ENCODE data around the gene EMP3. TPM values are rescaled to one million over a fixed set of nuclear protein-coding genes. Genes with fewer than 3 reads are reported as not detected.

EMP3 gene
- total and polyA plus RNA-seq, 2 of the 13 experiments (the other 11 are each of a cell fraction or from before 2014, with no cell fraction given), result 2.2 to 7.8 TPM

DNA sequence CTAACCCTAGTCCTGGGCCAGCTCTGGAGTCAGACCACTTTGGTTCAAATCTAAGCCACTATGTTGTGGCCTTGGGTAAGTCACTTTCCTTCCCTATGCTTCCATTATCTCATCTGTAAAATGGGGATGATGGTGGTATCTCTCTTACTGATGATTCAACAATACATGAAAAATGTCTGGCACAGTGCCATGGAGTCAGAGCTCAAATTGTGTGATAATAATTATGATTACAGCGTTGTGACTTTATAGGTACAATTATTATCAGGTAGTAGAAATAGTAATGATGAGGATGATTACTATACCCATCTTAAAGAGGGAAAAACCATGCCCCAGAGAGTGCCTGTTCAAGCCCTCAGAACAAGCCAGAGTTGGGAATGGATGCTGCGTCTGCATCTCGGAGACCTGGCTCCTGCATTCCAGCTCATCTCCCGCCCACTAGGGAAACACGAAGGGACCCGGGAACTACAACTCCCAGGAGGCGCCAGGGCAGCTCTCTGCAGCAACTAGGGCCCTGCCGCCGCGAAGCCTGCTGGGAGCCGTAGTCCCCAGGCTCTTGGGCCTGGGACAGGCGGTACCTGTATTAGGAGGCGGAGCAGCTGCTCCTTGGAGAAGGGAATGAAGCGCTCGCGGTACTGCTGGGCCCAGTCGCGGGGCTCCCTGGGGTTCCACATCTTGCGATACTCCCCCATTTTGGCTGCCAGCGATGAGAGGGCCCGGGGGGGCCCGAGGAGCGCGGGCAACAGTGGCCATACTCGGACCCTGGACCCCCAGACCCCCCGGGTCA, 37.6 kb downstream of the EMP3 start (continued):
- no peak for TF ChIP-seq SIN3A (IDR thresholded peaks at IDR 0.05; ENCODE audit: borderline replicate concordance, low read depth, low read length)
- TF ChIP-seq FOXO1 (CRISPR knock-in tag; IDR thresholded peaks at IDR 0.05), result no peak
- TF ChIP-seq YY1 (IDR thresholded peaks at IDR 0.05; ENCODE audit: insufficient read depth, insufficient replicate concordance, low read depth, low read length), result peak; percentile 67
- no peak for TF ChIP-seq POLR2AphosphoS2 (IDR thresholded peaks at IDR 0.05; ENCODE audit: low read depth, low read length)
- TF ChIP-seq, protein P1, sequence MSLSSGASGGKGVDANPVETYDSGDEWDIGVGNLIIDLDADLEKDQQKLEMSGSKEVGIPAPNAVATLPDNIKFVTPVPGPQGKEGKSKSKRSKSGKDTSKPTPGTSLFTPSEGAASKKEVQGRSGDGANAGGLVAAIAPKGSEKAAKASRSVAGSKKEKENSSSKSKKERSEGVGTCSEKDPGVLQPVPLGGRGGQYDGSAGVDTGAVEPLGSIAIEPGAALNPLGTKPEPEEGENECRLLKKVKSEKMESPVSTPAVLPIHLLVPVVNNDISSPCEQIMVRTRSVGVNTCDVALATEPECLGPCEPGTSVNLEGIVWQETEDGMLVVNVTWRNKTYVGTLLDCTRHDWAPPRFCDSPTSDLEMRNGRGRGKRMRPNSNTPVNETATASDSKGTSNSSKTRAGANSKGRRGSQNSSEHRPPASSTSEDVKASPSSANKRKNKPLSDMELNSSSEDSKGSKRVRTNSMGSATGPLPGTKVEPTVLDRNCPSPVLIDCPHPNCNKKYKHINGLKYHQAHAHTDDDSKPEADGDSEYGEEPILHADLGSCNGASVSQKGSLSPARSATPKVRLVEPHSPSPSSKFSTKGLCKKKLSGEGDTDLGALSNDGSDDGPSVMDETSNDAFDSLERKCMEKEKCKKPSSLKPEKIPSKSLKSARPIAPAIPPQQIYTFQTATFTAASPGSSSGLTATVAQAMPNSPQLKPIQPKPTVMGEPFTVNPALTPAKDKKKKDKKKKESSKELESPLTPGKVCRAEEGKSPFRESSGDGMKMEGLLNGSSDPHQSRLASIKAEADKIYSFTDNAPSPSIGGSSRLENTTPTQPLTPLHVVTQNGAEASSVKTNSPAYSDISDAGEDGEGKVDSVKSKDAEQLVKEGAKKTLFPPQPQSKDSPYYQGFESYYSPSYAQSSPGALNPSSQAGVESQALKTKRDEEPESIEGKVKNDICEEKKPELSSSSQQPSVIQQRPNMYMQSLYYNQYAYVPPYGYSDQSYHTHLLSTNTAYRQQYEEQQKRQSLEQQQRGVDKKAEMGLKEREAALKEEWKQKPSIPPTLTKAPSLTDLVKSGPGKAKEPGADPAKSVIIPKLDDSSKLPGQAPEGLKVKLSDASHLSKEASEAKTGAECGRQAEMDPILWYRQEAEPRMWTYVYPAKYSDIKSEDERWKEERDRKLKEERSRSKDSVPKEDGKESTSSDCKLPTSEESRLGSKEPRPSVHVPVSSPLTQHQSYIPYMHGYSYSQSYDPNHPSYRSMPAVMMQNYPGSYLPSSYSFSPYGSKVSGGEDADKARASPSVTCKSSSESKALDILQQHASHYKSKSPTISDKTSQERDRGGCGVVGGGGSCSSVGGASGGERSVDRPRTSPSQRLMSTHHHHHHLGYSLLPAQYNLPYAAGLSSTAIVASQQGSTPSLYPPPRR (CRISPR knock-in tag; IDR thresholded peaks at IDR 0.05; ENCODE audit: borderline replicate concordance), result no peak
- TF ChIP-seq, protein P2, sequence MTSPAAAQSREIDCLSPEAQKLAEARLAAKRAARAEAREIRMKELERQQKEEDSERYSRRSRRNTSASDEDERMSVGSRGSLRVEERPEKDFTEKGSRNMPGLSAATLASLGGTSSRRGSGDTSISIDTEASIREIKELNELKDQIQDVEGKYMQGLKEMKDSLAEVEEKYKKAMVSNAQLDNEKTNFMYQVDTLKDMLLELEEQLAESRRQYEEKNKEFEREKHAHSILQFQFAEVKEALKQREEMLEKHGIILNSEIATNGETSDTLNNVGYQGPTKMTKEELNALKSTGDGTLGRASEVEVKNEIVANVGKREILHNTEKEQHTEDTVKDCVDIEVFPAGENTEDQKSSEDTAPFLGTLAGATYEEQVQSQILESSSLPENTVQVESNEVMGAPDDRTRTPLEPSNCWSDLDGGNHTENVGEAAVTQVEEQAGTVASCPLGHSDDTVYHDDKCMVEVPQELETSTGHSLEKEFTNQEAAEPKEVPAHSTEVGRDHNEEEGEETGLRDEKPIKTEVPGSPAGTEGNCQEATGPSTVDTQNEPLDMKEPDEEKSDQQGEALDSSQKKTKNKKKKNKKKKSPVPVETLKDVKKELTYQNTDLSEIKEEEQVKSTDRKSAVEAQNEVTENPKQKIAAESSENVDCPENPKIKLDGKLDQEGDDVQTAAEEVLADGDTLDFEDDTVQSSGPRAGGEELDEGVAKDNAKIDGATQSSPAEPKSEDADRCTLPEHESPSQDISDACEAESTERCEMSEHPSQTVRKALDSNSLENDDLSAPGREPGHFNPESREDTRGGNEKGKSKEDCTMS (CRISPR knock-in tag; conservative IDR thresholded peaks at IDR 0.05), result no peak
- TF ChIP-seq KDM4B (CRISPR knock-in tag; IDR thresholded peaks at IDR 0.05), result no peak
- TF ChIP-seq, protein P3, sequence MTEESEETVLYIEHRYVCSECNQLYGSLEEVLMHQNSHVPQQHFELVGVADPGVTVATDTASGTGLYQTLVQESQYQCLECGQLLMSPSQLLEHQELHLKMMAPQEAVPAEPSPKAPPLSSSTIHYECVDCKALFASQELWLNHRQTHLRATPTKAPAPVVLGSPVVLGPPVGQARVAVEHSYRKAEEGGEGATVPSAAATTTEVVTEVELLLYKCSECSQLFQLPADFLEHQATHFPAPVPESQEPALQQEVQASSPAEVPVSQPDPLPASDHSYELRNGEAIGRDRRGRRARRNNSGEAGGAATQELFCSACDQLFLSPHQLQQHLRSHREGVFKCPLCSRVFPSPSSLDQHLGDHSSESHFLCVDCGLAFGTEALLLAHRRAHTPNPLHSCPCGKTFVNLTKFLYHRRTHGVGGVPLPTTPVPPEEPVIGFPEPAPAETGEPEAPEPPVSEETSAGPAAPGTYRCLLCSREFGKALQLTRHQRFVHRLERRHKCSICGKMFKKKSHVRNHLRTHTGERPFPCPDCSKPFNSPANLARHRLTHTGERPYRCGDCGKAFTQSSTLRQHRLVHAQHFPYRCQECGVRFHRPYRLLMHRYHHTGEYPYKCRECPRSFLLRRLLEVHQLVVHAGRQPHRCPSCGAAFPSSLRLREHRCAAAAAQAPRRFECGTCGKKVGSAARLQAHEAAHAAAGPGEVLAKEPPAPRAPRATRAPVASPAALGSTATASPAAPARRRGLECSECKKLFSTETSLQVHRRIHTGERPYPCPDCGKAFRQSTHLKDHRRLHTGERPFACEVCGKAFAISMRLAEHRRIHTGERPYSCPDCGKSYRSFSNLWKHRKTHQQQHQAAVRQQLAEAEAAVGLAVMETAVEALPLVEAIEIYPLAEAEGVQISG (CRISPR knock-in tag; IDR thresholded peaks at IDR 0.05), result peak; percentile 59; the same call in 1 of the 2 replicates
- TF ChIP-seq ZNF615 (CRISPR knock-in tag; IDR thresholded peaks at IDR 0.05; ENCODE audit: borderline replicate concordance), result no peak
- TF ChIP-seq, protein P4, sequence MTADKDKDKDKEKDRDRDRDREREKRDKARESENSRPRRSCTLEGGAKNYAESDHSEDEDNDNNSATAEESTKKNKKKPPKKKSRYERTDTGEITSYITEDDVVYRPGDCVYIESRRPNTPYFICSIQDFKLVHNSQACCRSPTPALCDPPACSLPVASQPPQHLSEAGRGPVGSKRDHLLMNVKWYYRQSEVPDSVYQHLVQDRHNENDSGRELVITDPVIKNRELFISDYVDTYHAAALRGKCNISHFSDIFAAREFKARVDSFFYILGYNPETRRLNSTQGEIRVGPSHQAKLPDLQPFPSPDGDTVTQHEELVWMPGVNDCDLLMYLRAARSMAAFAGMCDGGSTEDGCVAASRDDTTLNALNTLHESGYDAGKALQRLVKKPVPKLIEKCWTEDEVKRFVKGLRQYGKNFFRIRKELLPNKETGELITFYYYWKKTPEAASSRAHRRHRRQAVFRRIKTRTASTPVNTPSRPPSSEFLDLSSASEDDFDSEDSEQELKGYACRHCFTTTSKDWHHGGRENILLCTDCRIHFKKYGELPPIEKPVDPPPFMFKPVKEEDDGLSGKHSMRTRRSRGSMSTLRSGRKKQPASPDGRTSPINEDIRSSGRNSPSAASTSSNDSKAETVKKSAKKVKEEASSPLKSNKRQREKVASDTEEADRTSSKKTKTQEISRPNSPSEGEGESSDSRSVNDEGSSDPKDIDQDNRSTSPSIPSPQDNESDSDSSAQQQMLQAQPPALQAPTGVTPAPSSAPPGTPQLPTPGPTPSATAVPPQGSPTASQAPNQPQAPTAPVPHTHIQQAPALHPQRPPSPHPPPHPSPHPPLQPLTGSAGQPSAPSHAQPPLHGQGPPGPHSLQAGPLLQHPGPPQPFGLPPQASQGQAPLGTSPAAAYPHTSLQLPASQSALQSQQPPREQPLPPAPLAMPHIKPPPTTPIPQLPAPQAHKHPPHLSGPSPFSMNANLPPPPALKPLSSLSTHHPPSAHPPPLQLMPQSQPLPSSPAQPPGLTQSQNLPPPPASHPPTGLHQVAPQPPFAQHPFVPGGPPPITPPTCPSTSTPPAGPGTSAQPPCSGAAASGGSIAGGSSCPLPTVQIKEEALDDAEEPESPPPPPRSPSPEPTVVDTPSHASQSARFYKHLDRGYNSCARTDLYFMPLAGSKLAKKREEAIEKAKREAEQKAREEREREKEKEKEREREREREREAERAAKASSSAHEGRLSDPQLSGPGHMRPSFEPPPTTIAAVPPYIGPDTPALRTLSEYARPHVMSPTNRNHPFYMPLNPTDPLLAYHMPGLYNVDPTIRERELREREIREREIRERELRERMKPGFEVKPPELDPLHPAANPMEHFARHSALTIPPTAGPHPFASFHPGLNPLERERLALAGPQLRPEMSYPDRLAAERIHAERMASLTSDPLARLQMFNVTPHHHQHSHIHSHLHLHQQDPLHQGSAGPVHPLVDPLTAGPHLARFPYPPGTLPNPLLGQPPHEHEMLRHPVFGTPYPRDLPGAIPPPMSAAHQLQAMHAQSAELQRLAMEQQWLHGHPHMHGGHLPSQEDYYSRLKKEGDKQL (CRISPR knock-in tag; IDR thresholded peaks at IDR 0.05; ENCODE audit: low read depth), result no peak
- no peak for TF ChIP-seq ZBTB21 (CRISPR knock-in tag; IDR thresholded peaks at IDR 0.05)
